IPS-18c (cell line): ENCODE measurements around the gene NKX3-2.

Experiments
- H3K4me3 ChIP-seq: 2 replicates; pipeline ENCODE4 v1.7.0; 2013; ENCODE audit warnings: low read depth, mild to moderate bottlenecking, low read length, moderate library complexity; ENCODE audit not compliant: insufficient read depth
- H3K9me3 ChIP-seq: one replicate; pipeline ENCODE4 v1.6.1; 2013; ENCODE audit warnings: mild to moderate bottlenecking, low read length, moderate library complexity; ENCODE audit not compliant: control insufficient read depth, insufficient read depth

The NKX3-2 gene

GRCh38 chr4:13524504-13525243 lies 19.6 kb downstream of the NKX3-2 start:
- peaks cover 12% of the 10 kb centered on the region for H3K9me3 ChIP-seq
- H3K4me3 ChIP-seq = no peak overlapping the region; the same call in 1 of the 2 replicates

- H3K4me3 ChIP-seq = no peak overlapping the region
- peaks cover 12% of the 10 kb centered on the region for H3K9me3 ChIP-seq
Measured at GRCh38 chr4:13523591-13524503, 20.5 kb downstream of the NKX3-2 start.

- peak overlapping the region; percentile 43; the same call in 1 of the 2 replicates for H3K4me3 ChIP-seq
- H3K9me3 ChIP-seq = peaks cover 12% of the 10 kb centered on the region
Measured at GRCh38 chr4:13523105-13523477, 21.2 kb downstream of the NKX3-2 start.

GRCh38 chr4:13522282-13523104 lies 21.8 kb downstream of the NKX3-2 start:
- peak overlapping the region; percentile 43; the same call in 1 of the 2 replicates for H3K4me3 ChIP-seq
- H3K9me3 ChIP-seq = peaks cover 12% of the 10 kb centered on the region

- H3K9me3 ChIP-seq = peaks cover 12% of the 10 kb centered on the region
- H3K4me3 ChIP-seq = no peak overlapping the region
Measured at GRCh38 chr4:13521047-13521446, 23.3 kb downstream of the NKX3-2 start.

- Histone ChIP-seq H3K9me3 (no peaks in the 10 kb centered on the region), H3K4me3 (no peak overlapping the region)
Measured at GRCh38 chr4:13516315-13516860, 27.9 kb downstream of the NKX3-2 start.

GRCh38 chr4:13515268-13515667 lies 29.0 kb downstream of the NKX3-2 start:
- no peaks in the 10 kb centered on the region for H3K9me3 ChIP-seq

GRCh38 chr4:13514722-13515121 lies 29.6 kb downstream of the NKX3-2 start:
- H3K9me3 ChIP-seq = no peaks in the 10 kb centered on the region
- H3K4me3 ChIP-seq = no peak overlapping the region

More at GRCh38 chr4:13515268-13515667, 29.0 kb downstream of the NKX3-2 start:
- no peak overlapping the region for H3K4me3 ChIP-seq

GRCh38 chr4:13511101-13511500 lies 33.2 kb downstream of the NKX3-2 start:
- H3K9me3 ChIP-seq = no peaks in the 10 kb centered on the region
- no peak overlapping the region for H3K4me3 ChIP-seq

- Histone ChIP-seq H3K9me3 (no peaks in the 10 kb centered on the region), H3K4me3 (no peak overlapping the region)
Measured at GRCh38 chr4:13509442-13509841, 34.9 kb downstream of the NKX3-2 start.

GRCh38 chr4:13504374-13504773 lies 39.9 kb downstream of the NKX3-2 start:
- Histone ChIP-seq H3K4me3 (no peak overlapping the region), H3K9me3 (no peaks in the 10 kb centered on the region)

- H3K4me3 ChIP-seq = no peak overlapping the region
- no peaks in the 10 kb centered on the region for H3K9me3 ChIP-seq
Measured at GRCh38 chr4:13498469-13498868, 45.8 kb downstream of the NKX3-2 start.

GRCh38 chr4:13496605-13497004 lies 47.7 kb downstream of the NKX3-2 start:
- Histone ChIP-seq H3K9me3 (no peaks in the 10 kb centered on the region), H3K4me3 (no peak overlapping the region)

- no peaks in the 10 kb centered on the region for H3K9me3 ChIP-seq
Measured at GRCh38 chr4:13495753-13496152, 48.6 kb downstream of the NKX3-2 start.

GRCh38 chr4:13493793-13494192 lies 50.5 kb downstream of the NKX3-2 start:
- H3K4me3 ChIP-seq = no peak overlapping the region
- no peaks in the 10 kb centered on the region for H3K9me3 ChIP-seq

More at GRCh38 chr4:13495753-13496152, 48.6 kb downstream of the NKX3-2 start:
- no peak overlapping the region for H3K4me3 ChIP-seq

- Histone ChIP-seq H3K4me3 (no peak overlapping the region), H3K9me3 (no peaks in the 10 kb centered on the region)
Measured at GRCh38 chr4:13492747-13493146, 51.6 kb downstream of the NKX3-2 start.
